ENCODE data around the gene SPDYE16.
"Not testable (repeated sequence)": the region's sequence is repeated elsewhere in the genome, so short reads cannot be mapped to it uniquely, and the experiment has no call there.

Gene SPDYE16

GRCh38 chr7:76504351-76505167, 38.5 kb downstream of the SPDYE16 start:
- peak; percentile 10 for DNase-seq (ENCODE audit: low spot score)

- DNase-seq (ENCODE audit: low spot score) = not testable (repeated sequence)
Observed at GRCh38 chr7:76503244-76503643, 39.9 kb downstream of the SPDYE16 start.

- peak; percentile 1 for DNase-seq (ENCODE audit: low spot score)
Observed at GRCh38 chr7:76502836-76503235, 40.3 kb downstream of the SPDYE16 start.

GRCh38 chr7:76502224-76502623, 40.9 kb downstream of the SPDYE16 start:
- peak; percentile 1 for DNase-seq (ENCODE audit: low spot score)

- not testable (repeated sequence) for DNase-seq (ENCODE audit: low spot score)
Observed at GRCh38 chr7:76499924-76500241, 43.2 kb downstream of the SPDYE16 start.

GRCh38 chr7:76499201-76499923, 43.7 kb downstream of the SPDYE16 start:
- DNase-seq (ENCODE audit: low spot score) = not testable (repeated sequence)

GRCh38 chr7:76498583-76499200, 44.4 kb downstream of the SPDYE16 start:
- not testable (repeated sequence) for DNase-seq (ENCODE audit: low spot score)

- not testable (repeated sequence) for DNase-seq (ENCODE audit: low spot score)
Observed at GRCh38 chr7:76497918-76498582, 45.0 kb downstream of the SPDYE16 start.

GRCh38 chr7:76495717-76496116, 47.4 kb downstream of the SPDYE16 start:
- not testable (repeated sequence) for DNase-seq (ENCODE audit: low spot score)

GRCh38 chr7:76492139-76492538, 51.0 kb downstream of the SPDYE16 start:
- DNase-seq (ENCODE audit: low spot score) = not testable (repeated sequence)

- not testable (repeated sequence) for DNase-seq (ENCODE audit: low spot score)
Observed at GRCh38 chr7:76487969-76488368, 55.1 kb downstream of the SPDYE16 start.

- DNase-seq (ENCODE audit: low spot score) = not testable (repeated sequence)
Observed at GRCh38 chr7:76486618-76487017, 56.5 kb downstream of the SPDYE16 start.

GRCh38 chr7:76485822-76486610, 57.1 kb downstream of the SPDYE16 start:
- not testable (repeated sequence) for DNase-seq (ENCODE audit: low spot score)

- DNase-seq (ENCODE audit: low spot score) = not testable (repeated sequence)
Observed at GRCh38 chr7:76484456-76484855, 58.6 kb downstream of the SPDYE16 start.

- DNase-seq (ENCODE audit: low spot score) = not testable (repeated sequence)
Observed at GRCh38 chr7:76483081-76483480, 60.0 kb downstream of the SPDYE16 start.

GRCh38 chr7:76482660-76483059, 60.4 kb downstream of the SPDYE16 start:
- DNase-seq (ENCODE audit: low spot score) = not testable (repeated sequence)
